ENCODE measurements around the gene CLNK. TPM values are rescaled to one million over a fixed set of nuclear protein-coding genes. Genes with fewer than 3 reads are reported as not detected.

CLNK gene
- total RNA-seq, 5 donors from 2014 or later (not counting 1 experiment from before 2014, with no cell fraction given) = 0.07 to 0.39 (median 0.20) TPM

GRCh38 chr4:10490996-10491395 is 193.6 kb downstream of the CLNK start:
- no peaks in the 10 kb centered on the region for H3K36me3 Mint-ChIP-seq
- no peaks in the 10 kb centered on the region for H3K4me1 ChIP-seq (ENCODE audit: control insufficient read depth in 1 of 2, extremely low read depth in 1 of 2, insufficient read depth in 2 of 2, low read length in 2 of 2)
- H3K36me3 ChIP-seq (ENCODE audit: control insufficient read depth in 2 of 2, extremely low read depth in 1 of 2, insufficient read depth in 1 of 2, low read length in 1 of 2) = no peaks in the 10 kb centered on the region
- ATAC-seq (replicated peaks in 1 of 4) (no peak), DNase-seq (no peak)
- H3K9me3 ChIP-seq = no peaks in the 10 kb centered on the region
- no peaks in the 10 kb centered on the region for H3K9me3 Mint-ChIP-seq
- peaks cover 0 to 6% (median 2%) of the 10 kb centered on the region in 3 donors for H3K4me1 Mint-ChIP-seq
- CTCF ChIA-PET = interaction anchor here (0.6 to 1.1 kb wide), 3 partner anchors 9 to 98 kb away, joined by 3 to 8 read pairs (median 4); no protein-coding TSS in a partner anchor
- peaks cover 0 to 7% of the 10 kb centered on the region in 2 experiments for H3K27me3 ChIP-seq (replicated peaks in 1 of 2; ENCODE audit: control insufficient read depth in 2 of 2, extremely low read depth in 1 of 2, insufficient read depth in 2 of 2, low read length in 1 of 2)
- POLR2A ChIA-PET = no interaction called here
- no peak overlapping the region for H3K4me3 ChIP-seq (ENCODE audit: control insufficient read depth in 1 of 2, extremely low read depth in 1 of 2, low read length in 1 of 2)
- no peak overlapping the region for H3K4me3 Mint-ChIP-seq
- H3K27ac Mint-ChIP-seq = no peak overlapping the region
- no CpG with 5 or more reads among the region's 5 CpGs for WGBS (ENCODE audit: insufficient coverage)
- H3K27me3 Mint-ChIP-seq = peaks cover 24 to 29% of the 10 kb centered on the region in 2 donors
- no peak overlapping the region for H3K27ac ChIP-seq (ENCODE audit: low read length)

- 92% methylated on average over 2 of the region's 5 CpGs for WGBS (ENCODE audit: insufficient coverage)
- no peaks in the 10 kb centered on the region for H3K9me3 Mint-ChIP-seq
- H3K36me3 Mint-ChIP-seq = no peaks in the 10 kb centered on the region
- Histone ChIP-seq H3K36me3 (ENCODE audit: control insufficient read depth in 2 of 2, extremely low read depth in 1 of 2, insufficient read depth in 1 of 2, low read length in 1 of 2) (no peaks in the 10 kb centered on the region), H3K4me1 (ENCODE audit: control insufficient read depth in 1 of 2, extremely low read depth in 1 of 2, insufficient read depth in 2 of 2, low read length in 2 of 2) (no peaks in the 10 kb centered on the region), H3K27me3 (replicated peaks in 1 of 2; ENCODE audit: control insufficient read depth in 2 of 2, extremely low read depth in 1 of 2, insufficient read depth in 2 of 2, low read length in 1 of 2) (no peaks in the 10 kb centered on the region), H3K9me3 (no peaks in the 10 kb centered on the region), H3K4me3 (ENCODE audit: control insufficient read depth in 1 of 2, extremely low read depth in 1 of 2, low read length in 1 of 2) (no peak overlapping the region), H3K27ac (ENCODE audit: low read length) (no peak overlapping the region)
- no peak overlapping the region for H3K4me3 Mint-ChIP-seq
- ATAC-seq (replicated peaks in 1 of 4) = no peak
- POLR2A ChIA-PET = no interaction called here
- CTCF ChIA-PET = no interaction called here
- peaks cover 4 to 9% of the 10 kb centered on the region in 2 donors for H3K27me3 Mint-ChIP-seq
- no peak overlapping the region for H3K27ac Mint-ChIP-seq
- no peak for DNase-seq
- no peaks in the 10 kb centered on the region for H3K4me1 Mint-ChIP-seq
Measured at GRCh38 chr4:10482913-10483312, 201.7 kb downstream of the CLNK start.

DNA sequence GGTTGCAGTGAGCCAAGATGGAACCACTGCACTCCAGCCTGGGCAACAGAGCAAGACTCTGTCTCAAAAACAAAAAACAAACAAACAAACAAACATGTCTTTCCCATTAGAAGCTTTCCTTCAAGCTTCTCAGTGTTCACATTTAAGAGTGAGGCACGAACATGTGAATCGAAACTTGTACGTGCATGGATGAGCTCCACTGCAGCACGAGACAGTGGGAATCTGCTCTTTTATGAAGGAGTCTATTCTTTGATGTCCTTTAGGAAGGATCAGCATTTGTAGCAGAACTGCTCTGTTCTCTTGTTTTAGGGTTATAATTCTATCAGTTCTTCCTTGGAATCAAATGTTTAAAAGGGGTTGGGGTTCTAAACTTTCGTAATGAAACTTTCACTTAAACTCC is 204.0 kb downstream of the CLNK start:
- 83% methylated on average over 4 of the region's 5 CpGs for WGBS (ENCODE audit: insufficient coverage)
- ATAC-seq (replicated peaks in 1 of 4) = no peak
- CTCF ChIA-PET = interaction anchor here in 1 of 2 donors (0.6 kb wide), 1 partner anchor 10 kb away, joined by 3 read pairs; no protein-coding TSS in a partner anchor

GRCh38 chr4:10478621-10479020 is 205.9 kb downstream of the CLNK start:
- POLR2A ChIA-PET = no interaction called here
- Histone ChIP-seq H3K36me3 (ENCODE audit: control insufficient read depth in 2 of 2, extremely low read depth in 1 of 2, insufficient read depth in 1 of 2, low read length in 1 of 2) (no peaks in the 10 kb centered on the region), H3K4me1 (ENCODE audit: control insufficient read depth in 1 of 2, extremely low read depth in 1 of 2, insufficient read depth in 2 of 2, low read length in 2 of 2) (no peaks in the 10 kb centered on the region), H3K9me3 (no peaks in the 10 kb centered on the region), H3K27ac (ENCODE audit: low read length) (no peak overlapping the region), H3K27me3 (replicated peaks in 1 of 2; ENCODE audit: control insufficient read depth in 2 of 2, extremely low read depth in 1 of 2, insufficient read depth in 2 of 2, low read length in 1 of 2) (no peaks in the 10 kb centered on the region), H3K4me3 (ENCODE audit: control insufficient read depth in 1 of 2, extremely low read depth in 1 of 2, low read length in 1 of 2) (no peak overlapping the region)
- no peak for ATAC-seq (replicated peaks in 1 of 4)
- peaks cover 0 to 5% of the 10 kb centered on the region in 2 donors for H3K27me3 Mint-ChIP-seq
- CTCF ChIA-PET = interaction anchor here (0.6 to 0.7 kb wide), 2 partner anchors 21 to 320 kb away, joined by 3 read pairs; no protein-coding TSS in a partner anchor
- no peak overlapping the region for H3K27ac Mint-ChIP-seq
- DNase-seq = no peak
- no peaks in the 10 kb centered on the region for H3K4me1 Mint-ChIP-seq
- no peaks in the 10 kb centered on the region for H3K36me3 Mint-ChIP-seq
- no peak overlapping the region for H3K4me3 Mint-ChIP-seq
- H3K9me3 Mint-ChIP-seq = no peaks in the 10 kb centered on the region

More for the DNA sequence above, 204.0 kb downstream of the CLNK start:
- Histone ChIP-seq H3K27ac (ENCODE audit: low read length) (no peak overlapping the region), H3K36me3 (ENCODE audit: control insufficient read depth in 2 of 2, extremely low read depth in 1 of 2, insufficient read depth in 1 of 2, low read length in 1 of 2) (no peaks in the 10 kb centered on the region), H3K4me3 (ENCODE audit: control insufficient read depth in 1 of 2, extremely low read depth in 1 of 2, low read length in 1 of 2) (no peak overlapping the region), H3K27me3 (replicated peaks in 1 of 2; ENCODE audit: control insufficient read depth in 2 of 2, extremely low read depth in 1 of 2, insufficient read depth in 2 of 2, low read length in 1 of 2) (no peaks in the 10 kb centered on the region), H3K9me3 (no peaks in the 10 kb centered on the region), H3K4me1 (ENCODE audit: control insufficient read depth in 1 of 2, extremely low read depth in 1 of 2, insufficient read depth in 2 of 2, low read length in 2 of 2) (no peaks in the 10 kb centered on the region)
- Mint-ChIP-seq H3K4me1 (no peaks in the 10 kb centered on the region), H3K27ac (no peak overlapping the region), H3K4me3 (no peak overlapping the region), H3K36me3 (no peaks in the 10 kb centered on the region), H3K27me3 (no peaks in the 10 kb centered on the region), H3K9me3 (no peaks in the 10 kb centered on the region)
- DNase-seq = no peak
- POLR2A ChIA-PET = no interaction called here

- ChIA-PET POLR2A (no interaction called here), CTCF (no interaction called here)
- Histone ChIP-seq H3K4me1 (ENCODE audit: control insufficient read depth in 1 of 2, extremely low read depth in 1 of 2, insufficient read depth in 2 of 2, low read length in 2 of 2) (no peaks in the 10 kb centered on the region), H3K27ac (ENCODE audit: low read length) (no peak overlapping the region), H3K4me3 (ENCODE audit: control insufficient read depth in 1 of 2, extremely low read depth in 1 of 2, low read length in 1 of 2) (no peak overlapping the region), H3K27me3 (replicated peaks in 1 of 2; ENCODE audit: control insufficient read depth in 2 of 2, extremely low read depth in 1 of 2, insufficient read depth in 2 of 2, low read length in 1 of 2) (peaks cover 0 to 5% of the 10 kb centered on the region in 2 experiments), H3K36me3 (ENCODE audit: control insufficient read depth in 2 of 2, extremely low read depth in 1 of 2, insufficient read depth in 1 of 2, low read length in 1 of 2) (no peaks in the 10 kb centered on the region), H3K9me3 (no peaks in the 10 kb centered on the region)
- WGBS (ENCODE audit: insufficient coverage) = no CpG with 5 or more reads among the region's 5 CpGs
- ATAC-seq (replicated peaks in 1 of 4) = no peak
- Mint-ChIP-seq H3K9me3 (no peaks in the 10 kb centered on the region), H3K4me3 (no peak overlapping the region), H3K27ac (no peak overlapping the region), H3K4me1 (no peaks in the 10 kb centered on the region), H3K36me3 (no peaks in the 10 kb centered on the region), H3K27me3 (peaks cover 5 to 7% of the 10 kb centered on the region in 2 donors)
- DNase-seq = no peak
Measured at GRCh38 chr4:10470505-10470904, 214.1 kb downstream of the CLNK start.

DNA sequence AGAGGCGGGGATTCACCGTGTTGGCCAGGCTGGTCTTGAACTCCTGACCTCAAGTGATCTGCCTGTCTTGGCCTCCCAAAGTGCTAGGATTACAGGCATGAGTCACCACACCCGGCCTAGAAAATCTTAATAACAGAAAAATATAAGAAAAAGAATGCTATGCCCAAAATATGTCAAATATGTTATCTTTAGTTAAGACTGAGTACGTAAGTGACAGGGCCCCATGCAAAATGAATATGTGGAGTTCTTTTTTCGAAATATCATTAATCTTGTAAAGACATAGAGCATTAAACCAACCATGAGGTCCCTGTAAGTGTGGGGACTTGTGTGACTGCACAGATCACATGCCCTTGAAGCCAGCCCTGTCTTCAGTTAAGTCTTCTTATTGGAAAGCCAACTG is 218.4 kb downstream of the CLNK start:
- CTCF ChIA-PET = no interaction called here
- H3K4me1 Mint-ChIP-seq = peaks cover 0 to 9% (median 3%) of the 10 kb centered on the region in 3 donors
- no peak for DNase-seq
- POLR2A ChIA-PET = no interaction called here
- no peak overlapping the region for H3K27ac ChIP-seq (ENCODE audit: low read length)
- no peaks in the 10 kb centered on the region for H3K36me3 ChIP-seq (ENCODE audit: control insufficient read depth in 2 of 2, extremely low read depth in 1 of 2, insufficient read depth in 1 of 2, low read length in 1 of 2)
- ATAC-seq (replicated peaks in 1 of 4) = no peak
- peaks cover 29 to 35% of the 10 kb centered on the region in 2 donors for H3K27me3 Mint-ChIP-seq
- no peak overlapping the region for H3K4me3 Mint-ChIP-seq
- peaks cover 3 to 15% of the 10 kb centered on the region in 2 experiments for H3K27me3 ChIP-seq (replicated peaks in 1 of 2; ENCODE audit: control insufficient read depth in 2 of 2, extremely low read depth in 1 of 2, insufficient read depth in 2 of 2, low read length in 1 of 2)
- H3K4me3 ChIP-seq (ENCODE audit: control insufficient read depth in 1 of 2, extremely low read depth in 1 of 2, low read length in 1 of 2) = no peak overlapping the region
- no peaks in the 10 kb centered on the region for H3K36me3 Mint-ChIP-seq
- WGBS (ENCODE audit: insufficient coverage) = no CpG with 5 or more reads among the region's 5 CpGs
- H3K9me3 ChIP-seq = no peaks in the 10 kb centered on the region
- peaks cover 0 to 9% of the 10 kb centered on the region in 2 experiments for H3K4me1 ChIP-seq (ENCODE audit: control insufficient read depth in 1 of 2, extremely low read depth in 1 of 2, insufficient read depth in 2 of 2, low read length in 2 of 2)
- H3K9me3 Mint-ChIP-seq = peaks cover 0 to 4% (median 0%) of the 10 kb centered on the region in 3 donors
- H3K27ac Mint-ChIP-seq = no peak overlapping the region
